Body of pancreas (tissue), 4 donors: ENCODE data around the gene TNIK. TPM values are rescaled to one million over a fixed set of nuclear protein-coding genes. Genes with fewer than 3 reads are reported as not detected.

Experiments used
- ATAC-seq: fragments of 150-250 bp; one replicate; pipeline ENCODE4 v1.9.1; 2016
- DNase-seq, 4 donors: peaks; one replicate each; pipeline ENCODE4 v3.0.0-alpha.2; 2019
- H3K27ac ChIP-seq, 4 donors: fragments of 200-600 bp; sonication (generic); 1 replicate in 3 of 4; 2 replicates in 1 of 4; pipeline versions ENCODE4 v1.5.1 to v1.6.1; 2016 to 2019; ENCODE audit warnings: mild to moderate bottlenecking in 1 of 4, mixed read lengths in 1 of 4, moderate library complexity in 1 of 4
- H3K27me3 ChIP-seq, 2 donors: fragments of 200-600 bp; sonication (generic); one replicate each; pipeline ENCODE4 v1.6.0; 2016; ENCODE audit warnings: mild to moderate bottlenecking in 1 of 2
- H3K36me3 ChIP-seq, 2 donors: fragments of 200-600 bp; sonication (generic); replicated peaks in 1 of 2; 2 replicates each; pipeline ENCODE4 v1.5.1; 2016; ENCODE audit warnings: low read depth in 2 of 2; ENCODE audit not compliant: insufficient read depth in 1 of 2
- H3K4me1 ChIP-seq: fragments of 200-600 bp; sonication (generic); one replicate; pipeline ENCODE4 v1.6.0; 2016
- H3K4me3 ChIP-seq, 2 donors: fragments of 200-600 bp; sonication (generic); 1 replicate in 1 of 2; 2 replicates in 1 of 2; pipeline ENCODE4 v1.5.1; 2016 to 2019
- H3K9me3 ChIP-seq, 3 donors: fragments of 200-600 bp; sonication (generic); 1 replicate in 2 of 3; 2 replicates in 1 of 3; pipeline ENCODE4 v1.5.1; 2016
- CTCF ChIP-seq, 7 experiments: fragments of 450-650 bp in 4 of 7; fragments of 200-600 bp in 3 of 7; sonication (generic) in 3 of 7; IDR thresholded peaks; one replicate each; pipeline ENCODE4 v1.5.1; 2016 to 2019; ENCODE audit warnings: antibody characterized with exemption in 7 of 7
- POLR2A ChIP-seq, 3 donors: fragments of 450-650 bp; IDR thresholded peaks; one replicate each; pipeline ENCODE4 v1.6.1; 2016; ENCODE audit warnings: antibody characterized with exemption in 3 of 3, mild to moderate bottlenecking in 2 of 3
- WGBS, 2 donors: methylation state at CpG; one replicate each; pipeline ENCODE4 v1.1.5; 2017; 5-methylcytosine and 5-hydroxymethylcytosine counted together
- intact Hi-C: fragments of 100-400 bp; cut with DNase I; formaldehyde crosslinking; loops from one replicate; pipeline ENCODE4 v1.15.1; 2023
- total RNA-seq, 2 donors: library from RNA; depleted of rRNA; stranded (reverse); fragments of >200 nt; gene quantifications; one replicate each; pipeline ENCODE4 v1.1.0, GENCODE V29; 2016

Gene TNIK
- total RNA-seq, 2 donors from 2014 or later: 7.6 to 9.6 TPM

- ATAC-seq: peak; percentile 62
- peak; percentile 25 to 37 (median 35) for DNase-seq
- WGBS, 2 donors: 40 to 41% methylated on average over 5 of the region's 5 CpGs
- H3K4me1 ChIP-seq: peaks cover 30% of the 10 kb centered on the region
- H3K9me3 ChIP-seq: no peaks in the 10 kb centered on the region
- H3K36me3 ChIP-seq: no peaks in the 10 kb centered on the region
- intact Hi-C loops: loop anchor here (10.0 kb wide), 1 partner anchor 213 kb away; no protein-coding TSS in a partner anchor
- TF ChIP-seq CTCF (IDR thresholded peaks at IDR 0.05) (peak in 5 of 7 experiments; percentile 4 to 46 (median 41)), POLR2A (IDR thresholded peaks at IDR 0.05) (no peak)
- peak overlapping the region in 1 of 4 donors; percentile 6 for H3K27ac ChIP-seq
- H3K27me3 ChIP-seq: no peaks in the 10 kb centered on the region
- no peak overlapping the region for H3K4me3 ChIP-seq
These were observed 292.1 kb downstream of the TNIK start for GRCh38 chr3:171168086-171168485.

- Histone ChIP-seq H3K9me3 (no peaks in the 10 kb centered on the region), H3K36me3 (no peaks in the 10 kb centered on the region), H3K27me3 (no peaks in the 10 kb centered on the region), H3K4me3 (no peak overlapping the region), H3K27ac (no peak overlapping the region), H3K4me1 (peaks cover 18% of the 10 kb centered on the region)
- TF ChIP-seq CTCF (IDR thresholded peaks at IDR 0.05) (no peak), POLR2A (IDR thresholded peaks at IDR 0.05) (no peak)
- DNase-seq: no peak
- ATAC-seq: no peak
- intact Hi-C loops: loop anchor here (10.0 kb wide), 1 partner anchor 211 kb away; no protein-coding TSS in a partner anchor
- 72 to 95% methylated on average over 1 of the region's 1 CpG for WGBS, 2 donors
These were observed 294.2 kb downstream of the TNIK start for GRCh38 chr3:171165983-171166382.

- TF ChIP-seq CTCF (IDR thresholded peaks at IDR 0.05): no peak
- TF ChIP-seq POLR2A (IDR thresholded peaks at IDR 0.05): no peak
- H3K9me3 ChIP-seq: no peaks in the 10 kb centered on the region
- no peak overlapping the region for H3K27ac ChIP-seq
- intact Hi-C loops: loop anchor here (10.0 kb wide), 1 partner anchor 211 kb away; no protein-coding TSS in a partner anchor
- H3K4me3 ChIP-seq: no peak overlapping the region
- ATAC-seq (no peak), DNase-seq (no peak)
- WGBS, 2 donors: 92 to 98% methylated on average over 3 of the region's 3 CpGs
- H3K27me3 ChIP-seq: no peaks in the 10 kb centered on the region
- no peaks in the 10 kb centered on the region for H3K36me3 ChIP-seq
- H3K4me1 ChIP-seq: peaks cover 14% of the 10 kb centered on the region
These were observed 294.7 kb downstream of the TNIK start for GRCh38 chr3:171165499-171165921.

- ATAC-seq (no peak), DNase-seq (no peak)
- Histone ChIP-seq H3K36me3 (no peaks in the 10 kb centered on the region), H3K4me3 (no peak overlapping the region), H3K4me1 (no peaks in the 10 kb centered on the region), H3K27me3 (no peaks in the 10 kb centered on the region), H3K27ac (no peak overlapping the region), H3K9me3 (no peaks in the 10 kb centered on the region)
- intact Hi-C loops: loop anchor here (10.0 kb wide), 1 partner anchor 209 kb away; no protein-coding TSS in a partner anchor
- TF ChIP-seq CTCF (IDR thresholded peaks at IDR 0.05) (no peak), POLR2A (IDR thresholded peaks at IDR 0.05) (no peak)
These were observed 296.1 kb downstream of the TNIK start for GRCh38 chr3:171164067-171164465.
